Measurements from ENCODE around the gene ERI2. TPM values are rescaled to one million over a fixed set of nuclear protein-coding genes. Genes with fewer than 3 reads are reported as not detected.

ERI2 gene, protein sequence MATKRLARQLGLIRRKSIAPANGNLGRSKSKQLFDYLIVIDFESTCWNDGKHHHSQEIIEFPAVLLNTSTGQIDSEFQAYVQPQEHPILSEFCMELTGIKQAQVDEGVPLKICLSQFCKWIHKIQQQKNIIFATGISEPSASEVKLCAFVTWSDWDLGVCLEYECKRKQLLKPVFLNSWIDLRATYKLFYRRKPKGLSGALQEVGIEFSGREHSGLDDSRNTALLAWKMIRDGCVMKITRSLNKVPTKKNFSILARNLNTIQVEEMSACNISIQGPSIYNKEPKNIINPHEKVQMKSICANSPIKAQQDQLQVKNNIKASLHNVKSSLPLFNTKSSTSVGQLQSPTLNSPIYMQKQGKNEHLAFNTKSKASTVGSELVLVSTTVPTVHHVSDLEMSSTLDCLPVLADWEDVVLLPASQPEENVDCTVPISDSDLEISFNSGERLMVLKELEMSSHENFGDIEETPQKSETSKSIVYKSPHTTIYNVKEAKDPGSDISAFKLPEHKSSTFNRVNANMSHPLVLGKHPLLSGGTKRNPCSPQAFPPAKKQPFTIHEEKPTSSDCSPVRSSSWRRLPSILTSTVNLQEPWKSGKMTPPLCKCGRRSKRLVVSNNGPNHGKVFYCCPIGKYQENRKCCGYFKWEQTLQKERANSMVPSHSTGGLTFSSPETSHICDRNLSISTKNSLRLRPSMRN
- 9.8 TPM for total RNA-seq
- long read RNA-seq, partial matches to known transcripts, result 5 of 16 reads
- long read RNA-seq, other reads (novel, unspliced or antisense), result 8 of 16 reads

DNA sequence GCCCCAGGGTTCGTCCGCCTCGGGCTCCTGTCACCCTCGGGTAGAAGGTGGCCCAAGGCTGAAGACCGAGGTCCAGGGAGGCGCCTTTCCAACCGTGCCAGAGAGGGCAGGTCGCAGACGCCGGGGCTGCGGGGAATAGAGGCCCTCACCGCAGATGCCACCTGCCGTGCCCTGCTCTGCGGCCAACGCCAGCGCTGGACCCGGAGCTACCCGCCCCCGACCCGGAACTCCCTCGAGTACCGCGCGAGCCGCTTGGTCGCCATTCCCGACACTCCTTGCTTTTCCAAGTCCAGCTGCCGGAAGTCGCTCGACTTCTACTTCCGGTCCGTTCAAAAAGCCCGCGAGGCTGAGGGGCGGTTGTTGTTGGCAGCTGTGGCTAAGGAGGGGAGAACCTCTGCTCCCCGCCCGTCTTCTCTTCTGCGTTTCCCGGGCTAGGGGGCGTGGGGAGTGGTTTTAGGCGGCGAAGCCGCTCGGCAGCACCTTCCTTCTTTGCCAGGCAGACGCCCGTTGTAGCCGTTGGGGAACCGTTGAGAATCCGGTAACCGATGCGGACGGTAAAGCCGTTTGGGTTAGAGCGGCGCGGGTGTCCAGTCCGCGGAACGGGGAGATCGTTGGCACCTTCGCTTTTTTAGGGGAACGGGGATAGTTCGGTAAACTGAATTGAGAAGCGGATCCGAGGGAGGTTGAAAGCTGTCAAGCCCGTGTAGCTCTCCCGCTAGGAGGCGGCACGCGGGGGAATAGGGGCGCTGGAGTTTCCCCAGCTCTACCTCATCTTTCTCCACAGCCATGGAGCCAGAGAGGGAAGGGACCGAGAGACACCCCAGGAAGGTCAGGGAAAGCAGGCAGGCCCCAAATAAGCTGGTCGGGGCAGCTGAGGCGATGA lies at the start of gene ERI2, which contains the start of gene REXO5:
TSS of gene ERI2 (minus strand) at position 305 of the 883 bp plus-strand sequence. CDS start at position 263, 42 bp downstream.
TSS of gene REXO5 (plus strand) at position 360 of the 883 bp plus-strand sequence. CDS start at position 787, 427 bp downstream.
- intact Hi-C loops (cut with DNase I), result loop anchor here (2.0 to 10.0 kb wide), 3 partner anchors 46 to 98 kb away; partner anchors contain the start of genes DCUN1D3, LYRM1 and THUMPD1
- DNase-seq (ENCODE audit: low spot score), result peak; percentile 95

DNA sequence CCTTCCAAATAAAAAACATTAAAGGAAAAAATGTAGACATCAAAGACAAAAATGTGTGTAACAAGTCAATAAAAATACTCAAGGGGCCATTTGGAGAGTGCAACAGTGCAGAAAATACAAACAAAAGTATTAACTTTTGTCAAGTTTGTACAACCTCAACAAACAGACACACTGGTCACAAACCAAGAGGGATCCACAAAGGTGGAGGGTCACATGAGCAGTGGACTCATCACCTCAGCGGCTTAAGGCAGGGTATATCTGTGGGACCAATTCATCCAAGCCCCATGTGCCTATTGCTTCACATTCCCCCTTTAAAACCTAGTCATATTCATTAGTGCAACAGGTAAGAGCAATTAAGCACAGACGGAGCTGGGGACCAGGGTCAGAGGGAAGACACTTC lies 48.7 kb upstream of the ERI2 start:
- no peak for DNase-seq (ENCODE audit: low spot score)
- intact Hi-C loops (cut with DNase I), result loop anchor here (5.0 to 10.0 kb wide), 2 partner anchors 48 to 300 kb away; partner anchors contain the start of genes DNAH3, ERI2, LDAF1 and REXO5

DNA sequence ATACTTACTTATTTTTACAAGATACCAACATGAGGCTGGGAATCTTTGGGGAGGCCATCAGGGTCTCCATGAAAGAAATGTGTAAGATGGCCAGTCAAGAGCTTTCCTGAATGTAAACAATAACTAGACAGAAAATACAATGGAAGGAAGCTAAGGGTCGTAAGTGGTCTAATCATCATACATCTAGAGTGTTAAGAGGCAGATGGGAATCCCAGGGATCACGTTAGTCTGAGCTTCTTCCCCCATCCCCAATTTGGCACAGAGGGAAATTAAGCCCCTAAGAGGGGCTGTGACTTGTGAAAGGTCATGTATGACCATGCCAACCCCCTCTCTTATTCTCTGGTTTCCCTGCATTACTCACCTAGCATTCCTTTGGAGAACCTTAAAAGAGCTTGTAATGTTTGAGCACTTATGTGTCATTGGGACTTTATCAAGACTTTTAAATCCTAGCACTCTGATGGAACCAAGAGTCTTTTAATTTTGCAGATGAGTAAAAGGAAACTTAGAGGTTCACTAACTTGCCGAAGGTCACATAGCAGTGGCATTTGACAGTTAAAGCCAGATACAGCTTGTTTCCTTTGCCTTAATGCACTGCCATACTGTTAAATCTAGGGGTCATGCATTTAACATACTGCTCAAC lies 47.8 kb upstream of the ERI2 start:
- intact Hi-C loops (cut with DNase I), result loop anchor here (5.0 to 10.0 kb wide), 2 partner anchors 47 to 301 kb away; partner anchors contain the start of genes DNAH3, ERI2, LDAF1 and REXO5
- DNase-seq (ENCODE audit: low spot score), result no peak

DNA sequence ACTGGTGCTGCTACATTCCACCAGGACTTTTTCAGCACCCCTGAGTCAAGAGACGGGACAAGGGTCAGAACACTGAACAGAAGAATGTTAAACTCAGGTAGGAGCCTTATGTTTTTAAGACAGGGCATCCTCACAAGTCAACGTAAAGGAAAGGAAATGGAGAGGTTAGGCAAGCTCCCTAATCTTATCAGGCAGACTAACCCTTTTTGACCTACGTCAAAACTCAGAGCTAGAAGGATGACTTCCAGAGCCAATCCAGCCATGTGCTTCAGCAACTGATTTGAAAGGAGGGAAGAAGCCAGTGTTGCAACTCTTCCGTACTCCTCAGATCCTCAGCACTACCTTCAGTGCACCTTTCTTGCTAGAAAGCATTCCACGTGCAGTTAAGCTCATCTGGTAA lies 46.9 kb upstream of the ERI2 start:
- no peak for DNase-seq (ENCODE audit: low spot score)
- intact Hi-C loops (cut with DNase I), result loop anchor here (5.0 to 10.0 kb wide), 2 partner anchors 46 to 302 kb away; partner anchors contain the start of genes DNAH3, ERI2, LDAF1 and REXO5

DNA sequence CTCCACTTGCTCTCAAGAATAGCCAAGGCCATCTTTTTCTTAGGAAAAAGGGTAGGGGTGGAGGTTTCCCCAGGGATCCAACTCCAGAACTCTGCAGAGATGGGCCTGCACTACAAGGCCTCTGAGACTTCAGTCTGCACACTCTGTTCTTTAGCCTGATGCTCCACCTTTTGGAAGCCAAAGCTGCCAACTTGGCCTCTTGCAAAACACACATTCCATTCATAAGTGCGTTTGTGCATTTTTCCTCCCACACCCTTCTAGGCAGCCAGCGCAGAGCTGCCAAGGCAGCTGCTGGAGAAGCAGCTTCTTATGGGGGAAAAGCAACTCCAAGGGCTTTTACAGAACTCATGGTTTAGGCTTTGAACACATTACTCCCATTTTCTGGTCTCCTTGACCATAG lies 45.3 kb upstream of the ERI2 start:
- DNase-seq (ENCODE audit: low spot score), result no peak
- intact Hi-C loops (cut with DNase I), result loop anchor here (1.0 to 10.0 kb wide), 3 partner anchors 44 to 303 kb away; partner anchors contain the start of genes DCUN1D3, DNAH3, ERI2 and LDAF1

DNA sequence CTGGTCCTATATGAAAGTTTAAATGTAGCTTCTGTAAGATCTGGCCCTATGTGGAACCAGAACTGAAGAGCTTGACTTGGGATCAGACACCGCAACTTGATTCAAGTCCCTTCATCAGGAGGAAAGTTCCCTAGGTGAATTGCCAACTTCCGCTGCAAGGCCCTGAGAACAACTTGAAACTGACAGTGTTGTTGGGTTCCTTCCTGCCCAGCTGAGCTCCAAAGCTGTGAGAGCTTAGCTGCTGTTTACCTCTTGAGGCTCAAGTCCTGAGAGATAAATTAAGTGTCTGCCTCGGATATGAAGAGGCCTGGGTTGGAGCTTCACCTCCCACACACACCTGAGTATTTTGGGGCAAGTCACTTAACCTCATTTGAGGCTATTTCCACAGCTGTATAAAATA lies 44.7 kb upstream of the ERI2 start:
- intact Hi-C loops (cut with DNase I), result loop anchor here (1.0 to 10.0 kb wide), 4 partner anchors 44 to 304 kb away; partner anchors contain the start of genes DCUN1D3, DNAH3, ERI2 and LDAF1
- DNase-seq (ENCODE audit: low spot score), result no peak

DNA sequence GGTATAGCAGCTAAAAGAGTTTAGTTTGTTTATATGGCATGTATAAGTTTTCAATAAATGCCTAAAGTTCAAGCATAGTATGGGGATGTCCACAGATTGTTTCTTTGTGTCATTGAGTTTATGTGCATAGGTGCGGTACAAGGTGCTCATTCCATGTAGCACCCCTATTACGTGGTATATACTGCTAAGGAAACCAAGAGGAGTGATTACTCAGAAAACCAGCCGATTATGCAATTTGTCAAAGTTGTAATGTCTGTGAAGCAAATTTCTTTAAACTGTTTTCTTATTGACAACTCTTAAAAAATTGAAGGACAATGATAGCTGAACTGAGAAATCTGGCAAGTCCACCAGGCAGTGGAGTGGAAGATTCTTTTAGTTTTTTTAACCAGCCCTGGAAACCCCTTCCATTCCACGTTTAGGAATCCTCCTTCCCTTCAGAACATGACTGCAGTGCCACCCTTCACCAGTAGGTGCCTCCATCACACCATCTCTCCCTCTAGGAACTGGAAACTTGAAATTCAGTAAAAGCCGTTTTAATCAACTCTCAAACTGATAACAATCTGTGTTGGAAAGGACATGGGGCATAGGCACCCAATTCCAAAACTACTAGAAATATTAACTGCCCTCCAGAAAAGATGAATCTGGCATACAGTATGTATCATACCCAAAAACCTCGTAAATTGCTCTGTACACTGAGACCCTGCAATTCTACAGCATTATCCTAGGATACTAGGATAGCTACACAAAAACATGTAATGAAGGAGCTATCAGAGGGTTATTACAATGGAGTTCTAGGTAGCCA lies 43.5 kb upstream of the ERI2 start:
- intact Hi-C loops (cut with DNase I), result loop anchor here (1.0 to 10.0 kb wide), 3 partner anchors 42 to 305 kb away; partner anchors contain the start of genes DNAH3, ERI2, LDAF1 and REXO5
- no peak for DNase-seq (ENCODE audit: low spot score)

DNA sequence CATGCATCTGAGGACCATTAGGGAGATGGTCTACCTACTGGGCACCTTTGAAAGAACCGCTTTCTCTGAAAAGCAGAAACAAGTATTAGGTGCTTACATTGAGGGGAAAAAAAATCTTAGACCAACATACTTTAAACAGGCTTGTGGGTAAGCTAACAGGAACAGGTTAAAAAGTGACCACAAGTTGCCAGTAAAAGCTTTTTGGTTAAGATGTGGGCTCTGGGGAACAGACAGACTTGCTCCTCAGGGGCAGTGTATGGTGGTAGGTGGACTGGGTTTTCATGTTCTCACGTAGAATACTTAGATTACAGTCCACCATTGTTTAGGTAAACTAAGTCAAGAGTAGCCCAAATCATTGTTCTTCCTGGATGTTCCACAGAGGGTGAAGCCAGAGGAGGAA lies 41.3 kb upstream of the ERI2 start:
- no peak for DNase-seq (ENCODE audit: low spot score)
- intact Hi-C loops (cut with DNase I), result no loop called here

DNA sequence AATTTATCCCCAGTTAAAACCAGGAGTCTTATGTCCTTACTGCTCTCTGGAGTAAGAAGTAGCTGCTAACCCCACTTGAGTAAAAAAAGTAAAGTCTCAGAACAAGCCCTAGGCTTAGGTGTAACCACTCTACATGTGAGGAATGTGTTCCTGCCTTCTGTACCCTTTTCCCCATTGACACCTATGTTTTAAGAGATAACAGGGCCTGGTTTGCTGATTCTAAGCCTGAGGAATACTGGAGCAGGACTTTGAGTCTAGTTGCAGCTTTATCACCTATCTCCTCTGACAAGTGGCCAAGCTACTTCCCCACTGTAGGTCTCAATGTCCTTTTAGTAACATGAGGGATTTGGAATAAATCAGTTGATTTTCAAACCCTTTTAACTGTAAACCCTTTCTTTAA lies 40.3 kb upstream of the ERI2 start:
- intact Hi-C loops (cut with DNase I), result no loop called here

DNA sequence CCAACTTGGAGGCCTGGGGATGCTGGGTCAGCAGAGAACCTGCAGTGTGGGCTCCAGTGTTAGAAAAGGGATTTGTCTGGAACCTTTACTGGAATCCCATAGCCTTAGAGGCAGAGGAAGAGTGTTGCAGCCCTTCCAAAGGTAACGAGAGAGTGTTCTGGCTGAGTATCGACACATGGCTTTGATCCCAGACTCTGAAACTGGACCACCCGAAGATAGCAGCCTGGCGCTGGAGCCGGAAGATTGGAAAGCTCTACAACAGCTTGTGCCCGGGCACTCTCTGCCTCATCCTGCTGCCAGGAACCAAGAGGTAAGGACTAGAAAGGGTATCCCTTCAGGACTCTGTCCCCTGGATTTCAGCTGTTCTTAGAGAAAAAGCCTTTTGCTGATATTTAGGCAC lies 39.8 kb upstream of the ERI2 start:
- intact Hi-C loops (cut with DNase I), result no loop called here
- no peak for DNase-seq (ENCODE audit: low spot score)

More for the DNA sequence above, 40.3 kb upstream of the ERI2 start:
- no peak for DNase-seq (ENCODE audit: low spot score)

DNA sequence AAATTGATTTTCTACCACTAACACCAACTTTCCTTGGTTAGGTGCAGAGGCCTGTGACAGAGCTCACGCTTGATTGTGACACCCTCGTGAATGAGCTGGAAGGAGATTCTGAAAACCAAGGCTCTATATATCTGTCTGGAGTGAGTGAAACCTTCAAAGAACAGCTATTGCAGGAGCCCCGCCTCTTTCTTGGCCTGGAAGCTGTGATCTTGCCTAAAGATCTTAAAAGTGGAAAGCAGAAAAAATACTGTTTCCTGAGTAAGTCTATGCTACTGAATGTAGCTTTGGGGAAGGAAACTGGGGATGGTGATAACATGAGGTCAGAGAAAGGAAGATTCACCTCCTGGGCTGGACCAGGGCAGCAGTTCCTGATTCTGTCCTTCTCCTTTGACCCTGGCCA lies 38.3 kb upstream of the ERI2 start:
- intact Hi-C loops (cut with DNase I), result no loop called here
- no peak for DNase-seq (ENCODE audit: low spot score)

DNA sequence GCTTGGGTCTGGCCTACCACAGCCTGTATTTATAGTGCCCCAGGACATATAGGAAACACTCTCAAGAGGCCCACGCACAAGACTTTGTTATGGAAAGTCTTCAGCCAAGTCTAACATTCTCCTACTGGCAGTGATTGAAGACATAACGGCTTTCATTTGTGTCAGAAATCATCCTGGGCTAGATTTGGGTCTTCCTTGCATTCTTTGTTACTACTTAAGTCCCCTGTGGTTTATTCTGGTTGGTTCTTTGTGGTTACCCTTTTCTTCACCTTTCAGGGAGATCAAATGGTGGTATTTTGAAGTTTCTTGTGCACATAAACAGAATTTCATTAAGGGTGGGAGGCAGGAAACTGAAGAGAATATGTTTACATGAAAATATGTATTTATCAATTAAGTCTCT lies 37.8 kb upstream of the ERI2 start:
- intact Hi-C loops (cut with DNase I), result no loop called here
- DNase-seq (ENCODE audit: low spot score), result no peak

DNA sequence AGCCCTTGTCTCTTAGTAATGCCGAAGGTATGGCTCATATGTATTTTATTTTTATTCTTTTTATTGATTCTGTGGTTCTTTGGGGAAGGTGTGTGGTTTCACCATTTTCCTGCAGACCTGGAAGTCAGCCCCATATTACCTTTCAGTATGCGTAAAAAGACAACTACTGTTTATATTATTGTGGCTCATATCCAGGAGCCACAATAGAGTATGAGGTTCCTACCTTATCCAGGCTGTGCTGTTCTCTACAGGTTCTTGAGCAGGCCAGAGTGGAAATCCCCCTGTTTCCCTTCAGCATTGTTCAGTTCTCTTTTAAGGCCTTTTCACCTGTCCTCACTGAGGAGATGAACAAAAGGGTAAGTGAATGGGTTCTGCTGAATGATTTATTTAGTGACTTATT lies 33.2 kb upstream of the ERI2 start:
- intact Hi-C loops (cut with DNase I), result no loop called here
- DNase-seq (ENCODE audit: low spot score), result no peak

DNA sequence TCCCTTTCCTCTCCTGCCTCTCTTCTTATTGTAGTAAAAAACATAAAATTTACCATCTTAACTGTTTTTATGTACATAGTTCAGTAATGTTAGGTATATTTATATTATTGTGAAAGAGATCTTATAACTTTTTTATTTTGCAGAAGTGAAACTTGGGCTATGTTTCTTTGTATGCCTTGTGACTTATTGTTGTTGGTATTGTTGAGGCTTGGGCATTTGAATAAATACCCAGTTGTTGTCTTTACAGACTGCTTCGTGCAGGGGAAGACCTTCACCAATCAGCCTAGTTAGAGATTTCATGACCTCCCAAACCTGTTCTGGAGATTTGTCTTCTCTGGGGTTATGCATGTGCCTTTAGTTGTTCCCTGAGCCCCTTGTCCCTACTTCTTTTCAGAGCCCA lies 32.0 kb upstream of the ERI2 start:
- intact Hi-C loops (cut with DNase I), result no loop called here
- no peak for DNase-seq (ENCODE audit: low spot score)

DNA sequence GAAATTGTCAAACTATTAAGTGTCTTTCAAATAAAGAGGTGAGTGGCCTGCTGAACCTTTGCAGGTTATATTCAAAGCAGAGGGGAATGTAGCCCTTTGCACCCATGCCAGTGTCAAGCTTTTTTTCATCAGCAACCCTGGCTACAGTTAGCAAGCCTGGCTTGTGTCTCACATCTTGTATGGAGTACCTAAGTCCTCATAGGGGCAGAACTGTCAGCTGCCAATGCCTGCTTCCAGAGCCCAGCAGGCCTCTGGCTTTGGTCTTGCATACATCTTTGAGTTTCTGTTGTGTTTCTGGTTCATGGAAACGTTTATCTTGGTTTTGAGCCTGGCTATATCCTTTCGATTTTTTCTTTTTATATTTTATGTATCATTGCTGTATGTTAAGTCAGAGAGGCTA lies 26.8 kb upstream of the ERI2 start:
- intact Hi-C loops (cut with DNase I), result no loop called here
- DNase-seq (ENCODE audit: low spot score), result no peak

DNA sequence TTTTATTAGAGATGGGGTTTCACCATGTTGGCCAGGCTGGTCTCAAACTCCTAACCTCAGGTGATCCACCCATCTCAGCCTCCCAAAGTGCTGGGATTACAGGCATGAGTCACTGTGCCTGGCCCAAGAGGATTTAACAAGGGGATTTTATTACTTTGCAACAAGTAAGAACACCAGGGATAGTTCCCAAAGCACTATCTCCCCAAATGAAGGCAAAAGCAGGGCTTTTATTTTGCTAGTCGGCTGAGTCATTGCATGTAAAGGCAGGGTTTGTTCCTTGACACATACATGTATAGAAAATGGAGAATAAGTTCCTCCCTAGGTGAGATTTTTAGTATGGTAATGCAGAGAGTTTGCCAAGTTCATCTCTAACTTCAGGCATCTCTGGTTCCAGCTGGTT lies 24.1 kb upstream of the ERI2 start:
- DNase-seq (ENCODE audit: low spot score), result no peak
- intact Hi-C loops (cut with DNase I), result no loop called here

DNA sequence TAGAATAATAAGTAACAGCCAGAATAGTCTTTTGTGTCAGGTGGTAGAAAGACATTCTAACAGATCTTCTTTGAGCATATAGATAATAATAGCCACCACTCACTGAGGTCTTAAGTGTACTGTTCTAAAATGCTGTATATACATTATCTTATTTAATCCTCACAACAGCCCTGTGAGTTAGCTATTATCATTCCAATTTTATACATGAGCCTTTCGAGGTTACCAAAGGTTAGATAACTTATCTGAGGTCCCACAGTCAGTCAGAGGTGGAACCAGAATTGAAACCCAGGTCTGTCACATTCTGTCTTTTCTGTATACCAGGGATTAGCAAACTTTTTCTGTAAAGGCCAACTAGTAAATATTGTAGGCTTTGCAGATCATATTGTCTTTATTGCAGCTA lies 23.3 kb upstream of the ERI2 start:
- intact Hi-C loops (cut with DNase I), result no loop called here
- no peak for DNase-seq (ENCODE audit: low spot score)

DNA sequence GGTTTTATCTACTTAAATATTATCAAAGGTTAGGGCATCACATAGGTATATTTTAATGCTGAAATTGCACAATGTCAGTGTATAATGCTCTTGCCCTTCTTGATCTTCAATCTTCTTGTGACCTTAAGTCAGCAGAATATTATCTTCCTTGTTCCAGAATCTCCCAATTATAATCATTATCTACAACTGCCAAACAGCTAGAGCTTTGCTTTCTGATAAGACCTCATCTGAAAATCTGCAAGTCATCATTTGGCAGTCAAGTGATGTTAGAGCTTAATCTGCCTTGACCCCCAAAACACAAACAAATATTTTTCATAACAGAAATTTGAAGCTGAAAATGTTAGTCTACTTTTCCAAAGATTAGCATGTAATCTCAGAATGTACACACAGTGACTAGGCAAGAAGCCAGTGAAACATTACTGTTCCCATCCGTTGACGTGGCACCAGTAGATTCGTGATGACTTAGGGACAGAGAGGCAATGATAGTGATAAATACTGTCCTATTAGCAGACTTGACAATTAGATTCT lies 19.8 kb upstream of the ERI2 start:
- intact Hi-C loops (cut with DNase I), result no loop called here
- no peak for DNase-seq (ENCODE audit: low spot score)

Measured in cardiac septum (tissue), 1 donor.